GM18508 (cell line): ENCODE data around the gene CPED1.
"Not testable (repeated sequence)": the region's sequence is repeated elsewhere in the genome, so short reads cannot be mapped to it uniquely, and the experiment has no call there.

Source experiments
- ATAC-seq: cut with Tn5 transposase; IDR thresholded peaks from one replicate; pipeline ENCODE4 v1.9.1; 2021; ENCODE audit warnings: moderate number of reproducible peaks; ENCODE audit not compliant: insufficient read depth, unreplicated experiment

Gene CPED1

GRCh38 chr7:121198502-121198901 lies 210.0 kb downstream of the CPED1 start:
- no peak for ATAC-seq

- no peak for ATAC-seq
Measured at GRCh38 chr7:121202125-121202524, 213.6 kb downstream of the CPED1 start.

DNA sequence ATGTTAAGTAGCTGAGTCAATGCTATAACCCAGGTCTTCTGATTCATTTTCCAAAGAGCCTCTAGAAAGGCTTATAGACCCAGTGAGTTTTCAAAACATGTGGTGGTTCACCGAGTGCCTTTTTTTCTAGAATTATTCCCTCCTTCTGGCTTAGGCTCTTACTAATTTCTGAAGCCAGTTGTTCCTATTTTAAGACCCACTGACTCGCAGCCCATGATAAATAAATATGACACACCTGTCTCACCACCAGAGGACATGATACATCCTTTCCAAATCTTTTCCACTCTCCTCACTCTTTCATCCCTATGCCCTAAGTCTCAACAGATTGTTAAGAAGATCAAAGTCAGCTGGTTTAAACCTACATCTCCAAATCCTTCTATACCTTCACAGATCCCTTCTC lies 214.3 kb downstream of the CPED1 start:
- no peak for ATAC-seq

- no peak for ATAC-seq
Measured at GRCh38 chr7:121204537-121204936, 216.0 kb downstream of the CPED1 start.

DNA sequence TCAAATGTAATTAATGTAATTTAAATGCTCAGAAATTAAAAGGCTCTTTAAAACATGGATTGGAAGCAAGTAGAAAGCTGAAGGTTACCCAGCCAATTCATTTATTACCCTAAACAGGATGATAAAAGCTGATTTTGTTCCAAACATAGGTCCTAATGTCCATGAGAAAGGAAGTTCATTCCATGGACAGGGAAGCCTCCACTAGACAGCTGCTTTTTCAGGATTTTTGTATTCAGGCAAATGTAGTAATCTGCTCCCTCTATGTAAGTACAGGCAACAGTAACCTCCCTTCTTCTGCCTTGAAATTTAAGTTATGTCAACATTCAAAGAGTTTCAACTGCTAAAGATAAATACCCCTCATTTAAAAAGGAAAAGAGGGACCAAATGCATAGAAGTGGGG lies 217.3 kb downstream of the CPED1 start:
- ATAC-seq, result no peak

DNA sequence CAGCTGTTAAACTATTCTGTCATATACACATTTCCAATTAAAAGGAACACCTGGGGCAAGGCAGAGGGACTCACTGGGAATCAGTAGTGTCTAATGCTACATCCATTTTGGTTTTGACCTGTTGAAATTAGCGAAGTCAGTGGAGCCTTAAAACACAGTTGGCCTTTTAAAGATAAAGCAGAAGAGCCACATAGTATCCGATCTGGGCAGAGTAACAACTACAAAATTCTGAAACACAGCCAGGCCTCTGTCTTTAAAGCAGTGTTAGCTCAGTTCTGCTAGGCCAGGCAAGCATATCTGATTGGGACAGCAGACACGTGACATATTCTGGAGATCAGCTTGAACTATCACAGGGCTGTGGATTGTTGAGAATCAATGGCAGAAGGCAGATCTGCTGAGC lies 222.7 kb downstream of the CPED1 start:
- no peak for ATAC-seq

GRCh38 chr7:121212036-121212435 lies 223.5 kb downstream of the CPED1 start:
- no peak for ATAC-seq

DNA sequence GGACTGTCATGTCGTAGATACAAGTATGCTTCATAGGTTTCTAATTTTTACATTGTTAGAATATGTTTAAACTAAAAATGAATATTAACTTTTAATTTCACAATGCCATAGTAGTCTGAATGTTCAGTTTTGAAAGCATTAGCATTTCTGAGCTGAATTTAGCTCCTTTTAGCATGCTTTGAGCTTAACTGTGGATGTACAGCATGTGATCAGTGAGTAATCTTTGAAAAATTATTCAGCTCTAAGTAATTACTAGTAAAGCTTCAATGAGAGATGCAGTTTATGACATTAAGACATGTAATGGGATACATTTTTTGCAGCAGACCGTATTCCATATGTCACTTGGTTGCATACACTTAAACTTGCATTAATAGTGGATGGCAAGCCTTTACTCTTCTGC lies 226.1 kb downstream of the CPED1 start:
- ATAC-seq, result no peak

DNA sequence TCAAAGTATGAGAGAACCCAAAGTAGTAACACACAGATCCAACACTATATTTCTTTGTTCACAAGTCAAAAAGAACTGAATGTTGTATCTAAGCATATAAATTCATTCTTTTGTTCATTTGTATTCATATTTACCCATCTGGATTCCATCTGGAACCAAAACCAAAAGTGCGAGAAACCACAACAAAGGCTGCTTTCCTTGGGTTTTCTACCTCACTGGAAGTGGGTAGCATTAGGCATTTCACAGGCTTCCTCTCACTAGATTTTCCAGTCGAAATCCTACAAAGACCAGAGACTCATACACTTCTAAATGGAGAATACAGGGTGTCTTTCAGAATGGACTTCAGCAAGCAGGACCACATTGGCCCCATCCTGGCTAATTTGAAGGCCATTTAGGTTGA lies 230.5 kb downstream of the CPED1 start:
- ATAC-seq, result no peak

DNA sequence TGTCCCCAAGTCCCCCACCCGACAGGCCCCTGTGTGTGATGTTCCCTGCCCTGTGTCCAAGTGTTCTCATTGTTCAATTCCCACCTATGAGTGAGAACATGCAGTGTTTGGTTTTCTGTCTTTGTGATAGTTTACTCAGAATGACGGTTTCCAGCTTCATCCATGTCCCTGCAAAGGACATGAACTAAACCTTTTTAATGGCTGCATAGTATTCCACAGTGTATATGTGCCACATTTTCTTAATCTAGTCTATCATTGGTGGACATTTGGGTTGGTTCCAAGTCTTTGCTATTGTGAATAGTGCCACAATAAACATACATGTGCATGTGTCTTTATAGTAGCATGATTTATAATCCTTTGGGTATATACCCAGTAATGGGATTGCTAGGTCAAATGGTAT lies 232.6 kb downstream of the CPED1 start:
- ATAC-seq, result not testable (repeated sequence)

GRCh38 chr7:121228779-121229178 lies 240.3 kb downstream of the CPED1 start:
- no peak for ATAC-seq

DNA sequence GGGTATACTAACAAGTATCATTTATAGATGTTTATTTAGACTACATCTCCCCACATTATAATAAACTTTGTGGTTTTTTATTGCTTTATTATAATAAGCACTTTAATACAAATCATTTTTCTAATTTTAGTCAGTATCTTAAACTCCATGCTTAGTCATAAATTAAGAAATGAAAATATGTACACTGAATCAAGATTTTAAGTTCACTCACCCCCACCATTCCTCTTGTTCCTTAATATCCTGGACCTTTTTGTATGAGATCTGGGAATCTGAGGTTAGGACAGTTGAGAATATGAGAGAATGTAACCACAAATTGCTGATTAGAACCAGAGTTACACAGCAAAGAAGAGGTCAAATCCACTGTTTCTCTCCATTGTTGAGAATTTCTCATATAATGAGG lies 246.7 kb downstream of the CPED1 start:
- ATAC-seq, result no peak

- no peak for ATAC-seq
Measured at GRCh38 chr7:121237601-121238000, 249.1 kb downstream of the CPED1 start.

DNA sequence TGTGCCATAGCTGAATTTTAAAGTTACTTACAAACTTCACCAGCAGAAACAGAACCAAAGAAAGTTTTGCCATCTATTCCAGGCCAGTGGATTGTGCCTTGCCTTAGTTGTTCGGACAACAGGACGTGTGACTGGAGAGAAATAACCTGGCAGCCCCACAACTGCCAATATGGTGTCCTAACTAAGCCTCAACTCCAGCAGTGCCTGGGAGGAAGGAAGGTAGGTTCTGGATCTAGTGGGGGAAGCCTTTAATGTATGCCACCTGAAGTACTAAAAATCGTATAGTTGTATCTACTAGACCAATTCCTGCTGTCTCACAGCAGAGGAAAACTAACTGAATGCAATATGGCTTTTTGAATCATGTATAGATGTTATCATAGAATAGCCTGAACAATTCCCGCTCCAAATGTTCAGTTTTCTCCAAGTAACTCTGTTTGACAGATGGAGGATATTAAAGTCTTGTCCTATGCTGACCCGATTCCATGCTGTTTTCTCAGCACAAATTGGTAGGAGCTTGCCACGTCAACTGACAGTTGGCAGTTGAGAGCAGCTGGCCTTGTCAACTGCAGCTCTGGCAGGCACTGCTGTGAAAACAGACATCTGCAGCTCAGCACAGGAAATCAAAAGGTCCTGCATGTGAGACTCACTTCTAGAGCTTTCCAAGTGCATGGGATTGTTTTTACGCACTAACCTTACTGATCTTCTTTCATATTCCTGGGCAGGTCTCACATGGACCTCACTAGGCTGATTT lies 255.8 kb downstream of the CPED1 start:
- no peak for ATAC-seq

DNA sequence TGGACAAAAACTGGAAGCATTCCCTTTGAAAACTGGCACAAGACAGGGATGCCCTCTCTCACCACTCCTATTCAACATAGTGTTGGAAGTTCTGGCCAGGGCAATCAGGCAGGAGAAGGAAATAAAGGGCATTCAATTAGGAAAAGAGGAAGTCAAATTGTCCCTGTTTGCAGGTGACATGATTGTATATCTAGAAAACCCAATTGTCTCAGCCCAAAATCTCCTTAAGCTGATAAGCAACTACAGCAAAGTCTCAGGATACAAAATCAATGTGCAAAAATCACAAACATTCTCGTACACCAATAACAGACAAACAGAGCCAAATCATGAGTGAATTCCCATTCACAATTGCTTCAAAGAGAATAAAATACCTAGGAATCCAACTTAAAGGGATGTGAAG lies 262.9 kb downstream of the CPED1 start:
- ATAC-seq, result not testable (repeated sequence)

GRCh38 chr7:121252523-121253235 lies 264.2 kb downstream of the CPED1 start:
- ATAC-seq, result not testable (repeated sequence)

DNA sequence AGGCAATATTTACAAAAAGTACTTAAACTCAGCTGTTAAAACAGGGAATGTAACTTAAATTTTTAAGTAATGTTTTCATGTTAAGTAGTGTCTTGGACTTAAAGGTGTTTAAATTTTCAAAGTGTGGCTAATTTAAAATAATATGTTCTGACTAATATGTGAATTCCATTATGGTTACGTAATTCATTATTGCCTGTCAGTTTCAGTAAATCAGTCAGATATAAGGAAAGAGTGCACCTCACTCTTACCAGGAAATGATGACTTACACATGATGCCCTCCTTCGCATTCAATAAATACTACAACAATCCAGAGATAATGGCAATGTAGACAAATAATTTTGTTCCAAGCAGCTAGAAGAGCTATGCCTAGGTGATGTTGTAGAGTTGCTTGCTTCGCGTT lies 271.3 kb downstream of the CPED1 start:
- ATAC-seq, result no peak

DNA sequence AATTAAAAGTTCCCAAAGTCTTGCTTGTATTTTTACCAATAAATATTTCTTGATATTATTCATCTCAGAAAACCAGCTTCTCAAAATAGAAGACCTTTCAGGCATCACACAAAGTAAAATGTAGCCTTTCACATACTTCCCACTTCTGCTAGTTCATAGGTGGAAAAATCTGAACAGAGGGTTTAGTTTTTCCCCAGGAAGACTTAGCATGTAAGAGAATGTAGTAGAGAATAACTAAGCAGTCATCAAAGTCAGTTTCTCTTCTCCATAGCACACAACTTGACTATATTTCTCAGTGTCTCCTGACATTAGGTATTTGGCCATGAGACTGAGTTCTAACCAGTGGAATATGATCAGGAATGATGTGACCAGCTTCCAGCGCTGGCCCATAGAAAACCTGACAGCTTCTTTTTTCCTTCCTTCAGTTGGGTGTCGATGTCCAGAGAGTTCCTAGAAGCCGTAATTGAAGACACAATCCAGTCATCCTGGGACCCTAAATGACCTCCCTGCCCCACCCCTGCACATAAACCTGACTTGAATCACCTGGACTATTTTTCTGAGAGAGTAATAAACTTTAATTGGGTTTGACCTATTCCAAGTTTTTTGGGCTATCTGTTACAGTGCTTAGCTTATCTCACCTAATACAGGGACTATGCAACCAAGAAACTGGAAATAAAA lies 272.8 kb downstream of the CPED1 start:
- no peak for ATAC-seq

DNA sequence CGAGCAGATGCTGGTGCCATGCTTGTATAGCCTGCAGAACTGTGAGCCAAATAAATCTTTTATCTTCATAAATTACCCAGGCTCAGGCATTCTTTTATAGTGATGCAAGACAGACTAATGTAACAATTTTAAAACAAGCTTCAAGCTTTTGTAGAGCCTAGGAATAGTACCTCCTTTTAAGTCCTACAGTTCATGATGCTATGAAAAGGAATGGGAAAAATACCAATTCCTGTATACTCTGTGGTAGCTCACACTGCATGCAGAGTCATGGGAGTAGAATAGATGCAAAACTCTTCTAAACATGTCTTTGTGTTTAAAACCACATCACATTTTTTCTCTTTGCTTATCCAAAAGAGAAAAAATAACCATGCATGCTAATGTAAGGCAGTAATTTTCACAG lies 273.7 kb downstream of the CPED1 start:
- ATAC-seq, result no peak

GRCh38 chr7:121262969-121263368 lies 274.5 kb downstream of the CPED1 start:
- no peak for ATAC-seq

- no peak for ATAC-seq
Measured at GRCh38 chr7:121266307-121266894, 277.9 kb downstream of the CPED1 start.
